HG02588 (cell line): ENCODE measurements around the gene PPA2.
"Not testable (repeated sequence)": the region's sequence is repeated elsewhere in the genome, so short reads cannot be mapped to it uniquely, and the experiment has no call there.

ENCODE experiments used
- ATAC-seq: cut with Tn5 transposase; IDR thresholded peaks from one replicate; pipeline ENCODE4 v1.9.1; 2021; ENCODE audit warnings: mild to moderate bottlenecking, moderate library complexity; ENCODE audit not compliant: unreplicated experiment

Gene PPA2

DNA sequence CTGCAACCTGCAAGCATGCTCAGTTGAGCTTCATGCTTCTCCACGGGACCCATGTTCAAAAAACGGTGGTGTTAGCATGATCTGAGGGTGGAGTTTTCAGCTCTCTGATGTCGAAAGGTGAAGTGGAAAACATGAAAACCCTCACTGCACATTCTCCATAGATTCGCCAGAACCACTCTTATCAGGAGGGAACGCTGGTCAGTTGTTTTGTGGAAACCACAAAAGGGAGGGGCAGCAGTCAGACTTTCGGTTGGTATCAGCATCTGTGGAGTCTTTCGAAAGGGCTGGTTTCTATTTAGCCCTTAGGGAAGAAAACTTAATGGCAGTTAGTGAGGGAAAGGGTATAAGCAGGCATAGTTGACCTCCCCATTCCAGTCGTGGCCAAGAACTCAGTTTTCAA, 12.6 kb downstream of the PPA2 start:
- peak; percentile 89 for ATAC-seq

DNA sequence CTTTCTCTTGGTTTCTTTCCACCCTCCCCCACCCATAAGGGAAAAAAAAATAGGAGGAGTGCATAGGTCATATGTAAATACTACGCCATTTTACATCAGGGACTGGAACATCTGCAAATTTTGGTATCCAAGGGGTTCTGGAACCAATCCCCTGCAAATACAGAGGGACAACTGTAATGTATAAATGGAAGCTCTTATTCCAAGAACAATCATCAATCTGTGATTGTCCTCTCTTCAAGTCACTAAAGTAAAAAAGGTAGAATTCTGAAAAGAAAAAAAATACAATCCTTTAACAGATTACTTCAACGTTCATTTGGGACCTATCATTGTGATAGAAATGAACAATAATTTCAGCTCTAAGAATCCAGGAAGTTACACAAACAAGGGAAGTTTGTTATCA, 13.6 kb downstream of the PPA2 start:
- no peak for ATAC-seq

DNA sequence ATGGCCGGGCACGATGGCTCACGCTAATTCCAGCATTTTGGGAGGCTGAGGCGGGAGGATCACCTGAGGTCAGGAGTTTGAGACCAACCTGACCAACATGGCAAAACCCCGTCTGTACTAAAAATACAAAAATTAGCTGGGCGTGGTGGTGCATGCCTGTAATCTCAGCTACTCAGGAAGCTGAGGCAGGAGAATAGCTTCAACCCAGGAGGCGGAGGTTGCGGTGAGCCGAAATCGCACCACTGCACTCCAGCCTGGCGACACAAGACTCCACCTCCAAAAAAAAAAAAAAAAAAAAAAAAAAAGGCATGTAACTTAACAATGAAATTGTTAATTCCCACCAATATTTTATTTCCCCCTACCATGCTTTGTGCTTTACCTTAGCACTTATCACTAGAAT, 15.3 kb downstream of the PPA2 start:
- not testable (repeated sequence) for ATAC-seq

DNA sequence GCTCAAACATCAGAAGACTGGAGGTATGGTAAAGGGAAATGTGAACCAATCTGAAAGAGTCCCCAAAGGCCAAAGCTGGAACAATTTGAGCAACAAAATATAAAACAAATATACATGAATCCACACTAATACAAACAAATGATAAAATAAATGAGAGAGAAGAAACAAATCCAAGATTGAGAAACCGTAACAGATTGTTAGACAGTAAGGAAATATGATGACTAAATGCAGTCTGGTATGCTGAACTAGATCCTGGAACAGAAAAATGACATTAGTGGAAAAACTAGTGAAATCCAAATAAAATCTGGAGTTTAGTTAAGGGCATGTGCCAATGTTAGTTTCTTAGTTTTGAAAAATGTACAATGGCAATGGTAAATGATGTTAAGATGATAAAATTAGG, 15.9 kb downstream of the PPA2 start:
- ATAC-seq, result no peak

DNA sequence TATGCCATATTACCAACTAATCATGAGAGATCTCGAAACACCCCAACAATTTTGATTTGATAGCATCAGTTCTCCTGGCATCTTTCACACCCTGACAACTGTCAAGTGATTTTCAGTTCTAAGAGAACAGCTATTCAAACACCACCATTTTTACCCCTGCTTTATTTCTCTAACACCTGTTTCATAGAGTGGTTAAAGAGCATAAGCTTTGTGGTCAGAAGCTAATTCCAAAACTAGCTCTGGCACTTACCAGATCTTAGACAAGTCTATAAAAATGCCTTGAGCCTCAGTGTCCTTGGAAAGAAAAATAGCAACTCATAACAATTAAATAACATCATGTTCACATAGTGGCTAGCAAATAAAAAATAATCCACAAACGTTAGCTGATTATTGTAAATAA, 17.9 kb downstream of the PPA2 start:
- ATAC-seq, result no peak

DNA sequence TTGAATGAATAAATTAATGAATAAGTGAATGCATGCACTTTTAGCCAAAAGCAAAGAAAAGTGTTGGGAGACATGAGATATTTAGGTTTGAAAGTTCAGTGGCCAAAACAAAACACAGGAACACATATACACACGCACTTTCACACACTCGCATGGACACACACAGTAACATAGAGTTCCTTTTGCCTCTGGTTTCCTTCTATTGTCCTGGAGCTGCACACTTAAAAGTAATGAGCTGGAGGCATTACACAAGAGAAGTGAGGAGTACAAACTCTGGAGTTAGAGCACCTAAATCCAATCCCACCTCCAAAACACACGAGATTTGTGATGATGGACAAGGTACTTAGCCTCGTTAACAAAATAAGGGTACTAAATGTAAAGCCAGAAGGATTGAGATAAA, 18.7 kb downstream of the PPA2 start:
- no peak for ATAC-seq

DNA sequence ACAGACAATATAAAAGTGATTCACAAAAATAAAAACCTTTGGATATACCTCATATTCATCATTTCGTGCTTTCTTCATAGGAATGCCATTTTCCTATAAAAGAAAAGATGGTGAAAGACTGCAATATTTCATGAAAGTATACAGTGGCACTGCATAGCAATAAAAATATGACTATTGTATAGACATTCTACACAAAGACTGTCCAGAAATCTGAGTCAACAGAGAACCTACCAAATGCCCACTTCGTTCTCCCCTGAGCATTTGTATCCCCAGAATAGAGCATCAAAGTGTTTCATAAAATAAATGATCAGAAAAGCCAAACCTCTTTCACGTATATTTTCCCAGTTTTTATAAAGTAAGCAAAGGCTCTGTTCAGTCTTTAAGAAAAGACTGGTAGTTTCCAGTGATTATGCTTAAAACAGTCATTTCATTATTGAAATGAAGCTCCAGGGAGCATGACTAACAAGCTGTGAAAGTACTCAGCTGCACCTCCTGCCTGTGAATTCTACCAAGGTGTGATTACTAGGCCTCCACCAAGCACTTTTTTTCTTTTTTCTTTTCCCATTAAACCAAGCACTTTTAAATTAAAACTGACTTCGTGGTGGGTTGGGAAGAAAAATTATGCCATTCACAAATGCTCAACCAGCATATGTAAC, 20.2 kb downstream of the PPA2 start:
- ATAC-seq, result peak; percentile 89

DNA sequence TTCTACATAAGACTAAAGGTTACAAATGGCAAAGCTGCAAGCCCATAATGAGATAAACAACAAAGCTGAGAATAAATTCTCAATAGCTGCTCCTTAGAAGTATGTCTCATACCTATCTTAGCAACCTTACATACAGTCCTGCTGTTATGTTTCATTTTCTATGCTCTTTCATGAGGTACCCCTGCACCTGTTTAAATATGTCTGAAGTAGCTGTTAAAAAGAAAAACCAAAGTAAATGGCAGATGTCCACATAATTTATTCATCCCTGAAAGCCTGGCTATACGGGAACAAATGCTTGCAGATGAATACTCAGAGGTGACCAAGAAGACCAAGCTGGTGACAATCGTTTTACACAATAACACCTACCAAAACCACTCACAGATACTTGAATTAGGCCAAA, 22.5 kb downstream of the PPA2 start:
- ATAC-seq, result no peak

DNA sequence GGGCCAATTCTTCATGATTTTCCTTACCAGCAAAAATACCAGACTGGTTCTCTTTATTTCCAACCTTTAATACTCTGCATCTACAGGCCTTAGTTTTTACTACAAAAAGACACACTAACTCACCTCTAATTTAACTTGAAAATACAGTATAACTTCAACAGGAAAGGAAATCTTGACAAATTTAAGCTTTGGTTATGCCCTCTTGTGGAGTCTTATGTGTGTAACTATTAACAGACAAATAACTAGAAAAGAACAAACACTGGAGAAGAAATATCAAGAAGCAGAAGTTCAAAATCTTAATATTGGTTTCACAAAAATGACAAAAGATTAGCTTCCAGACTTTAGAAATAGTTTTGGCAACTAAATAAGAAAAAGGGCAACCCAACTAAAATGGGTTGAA, 33.0 kb downstream of the PPA2 start:
- no peak for ATAC-seq

DNA sequence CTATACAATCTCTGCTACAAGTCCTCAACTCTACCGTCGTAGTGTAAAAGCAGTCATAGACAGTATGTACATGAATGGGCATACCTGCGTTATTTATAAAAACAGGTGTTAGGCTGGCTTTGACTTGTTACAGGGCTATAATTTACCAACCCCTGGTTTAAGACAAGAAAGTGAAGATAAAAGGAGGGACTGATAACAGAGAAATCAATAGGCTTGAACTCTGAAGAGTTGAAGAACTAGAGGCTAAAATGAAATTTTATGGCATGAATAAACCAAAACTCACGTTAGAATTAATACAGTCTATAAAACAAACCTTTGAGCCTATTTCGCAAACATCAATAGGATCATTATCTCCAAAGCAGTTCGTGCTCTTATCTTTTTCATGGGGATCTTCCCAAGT, 36.2 kb downstream of the PPA2 start:
- ATAC-seq, result no peak

DNA sequence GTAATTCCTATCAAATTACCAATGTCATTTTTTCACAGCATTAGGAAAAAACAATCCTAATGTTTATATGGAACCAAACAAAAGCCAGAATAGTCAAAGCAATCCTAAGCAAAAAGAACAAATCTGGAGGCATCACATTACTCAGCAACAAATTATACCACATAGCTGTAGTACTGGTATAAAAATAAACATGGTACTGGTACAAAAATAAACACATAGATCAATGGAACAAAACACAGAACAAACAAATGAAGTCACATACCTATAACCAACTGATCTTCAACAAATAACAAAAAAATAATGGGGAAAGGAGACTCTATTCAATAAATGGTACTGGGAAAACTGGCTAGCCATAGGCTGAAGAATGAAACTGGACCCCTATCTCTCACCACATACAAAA, 37.4 kb downstream of the PPA2 start:
- ATAC-seq, result no peak

DNA sequence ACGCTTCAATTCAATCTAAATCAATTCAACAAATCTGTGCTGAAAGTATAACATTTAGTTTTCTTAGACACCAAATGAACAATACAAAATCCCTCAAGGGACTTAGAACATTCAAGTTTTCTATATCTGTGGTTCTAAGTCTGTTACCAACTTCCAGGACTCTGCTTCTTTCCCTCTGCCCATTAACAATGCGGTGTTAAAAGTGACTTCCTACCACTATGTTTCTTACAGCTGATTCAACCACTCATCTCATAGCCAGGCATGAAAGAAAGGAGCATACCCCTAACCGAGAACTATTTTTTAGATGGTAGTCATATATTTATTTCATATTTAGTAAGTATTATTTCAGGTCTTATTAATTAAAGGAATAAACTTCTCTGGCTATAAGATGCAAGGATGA, 38.9 kb downstream of the PPA2 start:
- no peak for ATAC-seq

DNA sequence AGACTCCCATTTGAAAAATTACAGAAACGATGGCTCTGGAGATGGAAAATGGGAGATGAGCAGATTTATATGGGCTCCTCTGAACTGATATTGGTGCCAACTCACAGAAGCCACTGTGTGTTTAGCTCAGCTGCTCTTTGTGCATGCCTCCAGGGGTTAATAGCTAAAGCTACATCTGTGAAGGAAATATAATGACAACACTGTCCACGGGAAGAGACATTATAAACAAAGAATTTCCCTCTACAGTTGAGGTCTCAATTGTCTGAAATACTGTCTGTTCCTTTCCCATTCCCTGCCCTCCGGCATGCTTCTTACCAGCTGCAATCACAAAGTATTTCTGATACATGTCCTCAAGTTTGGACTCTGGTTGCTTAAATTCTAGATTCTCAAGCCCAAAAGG, 40.4 kb downstream of the PPA2 start:
- no peak for ATAC-seq

DNA sequence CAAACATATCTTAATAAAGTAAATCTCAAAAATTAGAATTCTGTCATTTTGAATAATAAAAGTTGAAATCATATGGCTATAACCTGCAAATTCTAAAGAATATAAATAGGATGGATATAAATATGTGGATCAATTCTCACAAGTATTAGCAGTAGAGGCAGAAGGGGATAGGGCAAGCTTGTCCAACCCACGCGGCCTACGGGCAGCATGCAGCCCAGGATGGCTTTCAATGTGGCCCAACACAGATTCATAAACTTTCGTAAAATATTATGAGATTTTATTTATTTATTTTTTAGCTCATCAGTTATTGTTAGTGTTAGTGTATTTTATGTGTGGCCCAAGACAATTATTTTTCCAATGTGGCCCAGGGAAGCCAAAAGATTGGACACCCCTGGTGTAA, 41.4 kb downstream of the PPA2 start:
- no peak for ATAC-seq

DNA sequence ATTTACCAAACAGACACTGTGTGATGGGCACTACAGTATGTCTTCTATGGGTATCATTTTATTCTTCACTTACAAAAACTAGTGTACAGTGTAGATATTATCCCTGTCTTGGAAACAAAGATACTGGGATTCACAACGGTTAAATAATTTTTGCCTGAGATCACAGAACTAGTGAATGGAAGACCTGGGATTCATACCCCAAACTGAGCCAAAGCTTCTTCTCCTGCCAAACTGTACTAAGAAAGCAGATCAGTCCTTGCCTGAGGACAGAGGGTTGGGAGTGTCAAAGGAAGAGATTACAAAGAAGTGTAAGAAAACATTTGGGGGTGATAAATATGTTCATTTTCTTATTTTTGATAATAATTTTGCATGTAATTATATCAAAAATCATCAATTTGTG, 43.1 kb downstream of the PPA2 start:
- ATAC-seq, result no peak

DNA sequence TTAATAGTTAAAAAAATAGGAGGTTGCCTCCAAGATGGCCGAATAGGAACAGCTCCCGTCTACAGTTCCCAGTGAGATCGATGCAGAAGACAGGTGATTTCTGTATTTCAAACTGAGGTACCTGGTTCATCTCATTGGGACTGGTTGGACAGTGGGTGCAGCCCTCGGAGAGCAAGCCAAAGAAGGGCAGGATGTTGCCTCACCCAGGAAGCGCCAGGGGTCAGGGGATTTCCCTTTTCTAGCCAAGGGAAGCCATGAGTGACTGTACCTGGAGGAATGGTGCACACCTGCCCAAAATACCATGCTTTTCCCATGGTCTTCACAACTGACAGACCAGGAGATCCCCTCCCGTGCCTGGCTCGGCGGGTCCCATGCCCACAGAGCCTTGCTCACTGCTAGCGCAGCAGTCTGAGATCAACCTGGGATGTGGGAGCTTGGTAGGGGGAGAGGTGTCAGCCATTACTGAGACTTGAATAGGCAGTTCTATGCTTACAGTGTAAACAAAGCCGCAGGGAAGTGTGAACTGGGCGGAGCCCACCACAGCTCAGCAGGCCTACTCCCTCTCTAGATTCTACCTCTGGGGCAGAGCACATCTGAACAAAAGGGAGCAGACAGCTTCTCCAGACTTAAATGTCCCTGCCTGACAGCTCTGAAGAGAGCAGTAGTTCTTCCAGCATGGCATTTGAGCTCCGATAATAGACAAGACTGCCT, 47.5 kb downstream of the PPA2 start:
- ATAC-seq, result no peak

DNA sequence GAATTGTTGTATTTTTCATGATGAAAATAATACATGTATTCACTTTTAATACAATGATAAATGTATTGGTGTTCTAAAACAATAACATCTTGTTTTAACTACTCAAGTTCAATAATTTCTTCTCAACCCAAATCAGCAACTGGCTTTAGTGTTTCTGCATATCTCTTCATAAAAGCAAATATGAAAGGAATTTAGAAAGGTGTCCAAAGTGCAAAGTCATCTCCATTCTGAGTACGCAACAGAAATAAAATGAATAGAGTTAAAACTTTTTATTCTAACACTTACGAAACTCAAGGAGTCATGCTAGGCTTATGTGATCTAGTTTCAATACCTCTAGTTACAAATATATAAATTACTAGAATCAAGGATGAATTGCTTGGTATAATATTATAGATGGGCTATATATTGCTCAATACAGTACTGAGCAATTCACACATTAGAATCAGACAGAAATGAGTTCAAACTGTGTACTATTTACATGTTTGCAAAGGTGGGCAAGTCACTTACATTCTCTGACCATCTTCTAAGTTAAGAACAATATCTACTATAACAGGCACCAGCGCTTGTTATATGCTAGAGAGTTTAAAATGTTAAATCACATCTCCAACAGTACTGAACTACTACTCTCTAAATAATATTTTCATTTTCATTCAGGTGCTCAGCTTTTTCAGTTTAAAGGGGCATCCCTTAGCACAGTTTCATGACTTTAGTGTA, 51.5 kb downstream of the PPA2 start:
- no peak for ATAC-seq

DNA sequence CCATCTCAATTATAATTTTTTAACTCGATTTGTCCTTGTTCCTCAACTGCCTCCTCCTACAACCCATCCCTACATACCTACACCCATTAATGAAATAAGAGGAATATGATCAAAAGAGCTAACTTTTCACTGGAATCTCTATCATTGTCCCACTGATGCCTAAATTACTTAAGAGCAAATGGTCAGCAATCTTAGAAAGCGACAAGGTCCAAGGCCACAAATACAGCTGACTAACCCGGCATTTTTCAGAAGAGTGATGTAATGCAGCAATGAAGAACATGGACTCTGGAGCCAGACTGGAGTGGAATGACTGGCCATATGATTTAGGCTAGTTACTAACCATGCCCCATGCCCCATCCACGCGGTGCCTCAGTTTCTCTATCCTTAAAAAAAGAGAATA, 56.2 kb downstream of the PPA2 start:
- ATAC-seq, result no peak

DNA sequence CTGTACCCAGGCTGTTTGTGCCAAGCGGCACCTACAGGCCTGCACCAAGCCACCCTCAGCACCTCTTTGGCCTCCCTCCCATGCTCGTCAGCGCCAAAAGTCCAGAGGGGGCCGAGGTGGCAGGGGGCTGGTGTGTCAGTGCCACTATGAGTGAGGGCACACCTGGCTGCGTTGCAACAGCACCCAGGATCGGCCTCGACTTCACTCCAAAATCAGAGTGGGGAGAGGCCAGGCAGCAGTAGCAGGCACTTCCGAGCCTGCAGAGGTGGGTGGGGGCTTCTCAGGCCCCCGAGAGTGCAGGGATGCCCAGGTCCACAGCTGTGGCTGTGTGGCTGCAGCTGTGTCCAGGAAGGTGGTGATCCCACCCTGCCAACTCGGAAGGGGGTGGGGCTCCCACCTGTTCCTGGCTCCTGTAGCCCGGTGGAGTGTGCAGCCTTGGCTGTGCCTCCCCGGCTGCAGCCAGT, 58.5 kb downstream of the PPA2 start:
- no peak for ATAC-seq

DNA sequence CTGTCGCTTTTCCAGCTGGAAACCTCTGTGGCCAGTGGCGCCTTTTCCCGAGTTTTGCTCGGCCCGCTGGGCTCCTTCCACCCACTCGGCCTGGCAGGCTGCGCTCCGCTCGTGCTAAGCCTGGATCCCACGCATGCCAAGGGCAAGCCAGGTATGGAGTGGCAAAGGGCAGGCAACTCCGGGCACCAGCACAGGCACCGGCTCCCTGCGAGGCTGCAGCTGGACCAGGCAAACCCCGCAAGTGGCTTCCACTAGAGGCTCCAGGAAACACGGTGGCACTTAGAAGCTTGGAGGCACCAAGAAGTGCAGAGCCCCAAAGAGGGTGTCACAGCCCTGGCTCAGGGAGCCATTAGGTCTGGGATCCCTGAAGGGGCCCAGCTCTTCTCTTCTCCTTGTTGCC, 59.5 kb downstream of the PPA2 start:
- no peak for ATAC-seq

DNA sequence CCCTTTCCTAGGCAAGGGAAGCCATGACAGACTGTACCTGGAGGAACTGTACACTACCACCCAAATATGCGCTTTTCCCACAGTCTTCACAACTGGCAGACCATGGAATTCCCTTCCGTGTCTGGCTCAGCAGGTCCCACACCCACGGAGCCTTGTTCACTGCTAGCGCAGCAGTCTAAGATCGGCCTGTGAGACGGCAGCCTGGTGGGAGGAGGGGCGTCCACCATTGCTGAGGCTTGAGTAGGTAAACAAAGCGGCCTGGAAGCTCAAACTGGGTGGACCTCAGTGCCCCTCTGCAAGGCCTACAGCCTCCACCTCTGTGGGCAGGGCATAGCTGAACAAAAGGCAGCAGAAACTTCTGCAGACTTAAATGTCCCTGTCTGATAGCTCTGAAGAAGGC, 64.7 kb downstream of the PPA2 start:
- ATAC-seq, result not testable (repeated sequence)
